Measurements from ENCODE around the gene RBBP5. TPM values are rescaled to one million over a fixed set of nuclear protein-coding genes. Genes with fewer than 3 reads are reported as not detected.

Gene RBBP5
- total and polyA plus RNA-seq, 2 donors (not counting 1 experiment from before 2014, with no cell fraction given), result 6.8 to 18.5 TPM

- POLR2A ChIA-PET, result no interaction called here
- Histone ChIP-seq H3K79me2 (ENCODE audit: control insufficient read depth, insufficient read depth, low read length) (no peaks in the 10 kb centered on the region), H3K4me2 (replicated peaks; ENCODE audit: low read depth, low read length, poor library complexity, severe bottlenecking) (no peak overlapping the region), H3K9me3 (ENCODE audit: control extremely low read depth in 1 of 3, control insufficient read depth in 2 of 3, insufficient read depth in 1 of 3, low read length in 2 of 3) (no peaks in the 10 kb centered on the region), H3K36me3 (replicated peaks in 1 of 2; ENCODE audit: control extremely low read depth in 1 of 2, control insufficient read depth in 1 of 2, extremely low read depth in 1 of 2, insufficient read depth in 2 of 2, low read length in 1 of 2) (no peaks in the 10 kb centered on the region), H3K4me1 (ENCODE audit: control insufficient read depth in 2 of 2, insufficient read depth in 2 of 2, low read length in 2 of 2) (no peaks in the 10 kb centered on the region), H3K27me3 (replicated peaks in 1 of 4; ENCODE audit: control extremely low read depth in 1 of 4, control insufficient read depth in 3 of 4, insufficient read depth in 4 of 4, low read length in 3 of 4) (no peaks in the 10 kb centered on the region), H3K27ac (ENCODE audit: low read length in 2 of 2) (no peak overlapping the region), H2AFZ (ENCODE audit: insufficient read depth, low read depth, low read length, poor library complexity, severe bottlenecking) (no peak overlapping the region), H4K20me1 (ENCODE audit: control insufficient read depth, insufficient read depth, low read length, poor library complexity, severe bottlenecking) (no peaks in the 10 kb centered on the region), H3K9ac (ENCODE audit: low read length) (no peak overlapping the region), H3K4me3 (ENCODE audit: control extremely low read depth in 1 of 5, extremely low read depth in 1 of 5, insufficient read depth in 1 of 5, low read depth in 2 of 5, low read length in 4 of 5) (no peak overlapping the region)
- no peaks in the 10 kb centered on the region for H3K9me3 Mint-ChIP-seq (ENCODE audit: insufficient read depth)
- CTCF ChIA-PET, result interaction anchor here (2.0 kb wide), 1 partner anchor 16 kb away, joined by 10 read pairs; no protein-coding TSS in a partner anchor
- TF ChIP-seq EZH2 (IDR thresholded peaks at IDR 0.05; ENCODE audit: borderline replicate concordance, insufficient read depth, low read depth, low read length, poor library complexity, severe bottlenecking) (no peak), CTCF (IDR thresholded peaks at IDR 0.05) (no peak)
- DNase-seq, result no peak
- no peaks in the 10 kb centered on the region for H3K4me1 Mint-ChIP-seq
- ATAC-seq (ENCODE audit: low read depth), result no peak
- no peak overlapping the region for H3K27ac Mint-ChIP-seq
- H3K27me3 Mint-ChIP-seq, result no peaks in the 10 kb centered on the region
- WGBS (ENCODE audit: insufficient coverage), result 98% methylated on average over 5 of the region's 7 CpGs
- H3K4me3 Mint-ChIP-seq, result no peak overlapping the region
- intact Hi-C loops (cut with micrococcal nuclease), result no loop called here
Measured at GRCh38 chr1:205077158-205077933, 44.4 kb downstream of the RBBP5 start.

- DNase-seq, result no peak
- ChIA-PET CTCF (interaction anchor here (1.2 to 2.0 kb wide), 2 partner anchors 15 to 100 kb away, joined by 3 to 10 read pairs; no protein-coding TSS in a partner anchor), POLR2A (no interaction called here)
- WGBS (ENCODE audit: insufficient coverage), result 83% methylated on average over 3 of the region's 4 CpGs
- intact Hi-C loops (cut with micrococcal nuclease), result no loop called here
- Histone ChIP-seq H3K79me2 (ENCODE audit: control insufficient read depth, insufficient read depth, low read length) (no peaks in the 10 kb centered on the region), H3K27ac (ENCODE audit: low read length in 2 of 2) (no peak overlapping the region), H3K36me3 (replicated peaks in 1 of 2; ENCODE audit: control extremely low read depth in 1 of 2, control insufficient read depth in 1 of 2, extremely low read depth in 1 of 2, insufficient read depth in 2 of 2, low read length in 1 of 2) (no peaks in the 10 kb centered on the region), H4K20me1 (ENCODE audit: control insufficient read depth, insufficient read depth, low read length, poor library complexity, severe bottlenecking) (no peaks in the 10 kb centered on the region), H3K27me3 (replicated peaks in 1 of 4; ENCODE audit: control extremely low read depth in 1 of 4, control insufficient read depth in 3 of 4, insufficient read depth in 4 of 4, low read length in 3 of 4) (no peaks in the 10 kb centered on the region), H3K4me1 (ENCODE audit: control insufficient read depth in 2 of 2, insufficient read depth in 2 of 2, low read length in 2 of 2) (no peaks in the 10 kb centered on the region), H3K4me2 (replicated peaks; ENCODE audit: low read depth, low read length, poor library complexity, severe bottlenecking) (no peak overlapping the region), H3K9me3 (ENCODE audit: control extremely low read depth in 1 of 3, control insufficient read depth in 2 of 3, insufficient read depth in 1 of 3, low read length in 2 of 3) (no peaks in the 10 kb centered on the region), H3K9ac (ENCODE audit: low read length) (no peak overlapping the region), H2AFZ (ENCODE audit: insufficient read depth, low read depth, low read length, poor library complexity, severe bottlenecking) (no peak overlapping the region), H3K4me3 (ENCODE audit: control extremely low read depth in 1 of 5, extremely low read depth in 1 of 5, insufficient read depth in 1 of 5, low read depth in 2 of 5, low read length in 4 of 5) (no peak overlapping the region)
- no peak overlapping the region for H3K27ac Mint-ChIP-seq
- H3K9me3 Mint-ChIP-seq (ENCODE audit: insufficient read depth), result no peaks in the 10 kb centered on the region
- H3K27me3 Mint-ChIP-seq, result no peaks in the 10 kb centered on the region
- TF ChIP-seq EZH2 (IDR thresholded peaks at IDR 0.05; ENCODE audit: borderline replicate concordance, insufficient read depth, low read depth, low read length, poor library complexity, severe bottlenecking), result no peak
- no peak for TF ChIP-seq CTCF (IDR thresholded peaks at IDR 0.05)
- no peaks in the 10 kb centered on the region for H3K4me1 Mint-ChIP-seq
- no peak overlapping the region for H3K4me3 Mint-ChIP-seq
- ATAC-seq (ENCODE audit: low read depth), result no peak
Measured at GRCh38 chr1:205076245-205076761, 45.5 kb downstream of the RBBP5 start.

All from B cell (primary cell).